T-helper 9 cell (primary cell): ENCODE measurements around the gene SLC7A6OS.
"Not testable (repeated sequence)": the region's sequence is repeated elsewhere in the genome, so short reads cannot be mapped to it uniquely, and the experiment has no call there.

ENCODE experiments used
- DNase-seq: peaks from one replicate; pipeline ENCODE4 v3.0.0-alpha.2; 2020

Gene SLC7A6OS

DNA sequence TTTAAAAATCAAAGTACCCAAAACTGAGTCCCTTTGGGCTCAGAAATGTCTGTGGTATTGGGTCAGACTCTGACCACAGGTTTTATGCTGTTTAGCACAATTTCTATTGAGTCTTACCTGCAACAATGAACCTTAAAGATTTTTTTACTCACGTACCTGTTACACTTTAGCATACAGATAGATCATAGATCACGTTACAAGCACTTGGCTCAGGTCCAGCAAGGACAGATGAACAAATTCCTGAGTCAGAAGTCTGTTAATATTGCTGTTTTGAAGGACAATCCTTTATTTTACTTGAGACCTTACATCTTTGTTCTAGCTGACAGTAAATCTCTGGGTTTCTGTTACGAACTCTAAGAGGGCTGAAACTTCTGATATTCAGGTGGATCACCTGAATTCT, 12.8 kb downstream of the SLC7A6OS start:
- DNase-seq, result no peak

- no peak for DNase-seq
These were observed 14.1 kb downstream of the SLC7A6OS start for GRCh38 chr16:68296693-68297092.

- no peak for DNase-seq
These were observed 14.5 kb downstream of the SLC7A6OS start for GRCh38 chr16:68296291-68296690.

DNA sequence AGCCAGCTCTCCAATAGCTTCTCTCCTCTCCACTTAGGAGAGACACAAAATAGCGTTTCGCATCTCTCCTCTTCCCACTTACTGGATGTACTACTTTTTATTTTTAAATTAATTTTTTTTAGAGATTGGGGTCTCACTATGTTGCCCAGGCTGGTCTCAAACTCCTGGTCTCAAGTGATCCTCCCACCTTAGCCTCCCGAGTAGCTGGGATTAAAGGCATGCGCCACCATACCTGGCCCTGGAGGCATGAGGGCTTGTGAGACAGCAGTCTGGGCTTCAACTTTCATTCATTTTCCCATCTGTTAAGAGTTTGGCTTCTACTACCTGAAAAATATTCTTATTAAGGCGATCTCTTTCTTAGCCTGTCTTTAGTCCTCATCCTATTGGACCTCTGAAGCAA, 18.3 kb downstream of the SLC7A6OS start:
- no peak for DNase-seq

- DNase-seq, result no peak
These were observed 19.5 kb downstream of the SLC7A6OS start for GRCh38 chr16:68291227-68291626.

- DNase-seq, result no peak
These were observed 20.3 kb downstream of the SLC7A6OS start for GRCh38 chr16:68290450-68290849.

GRCh38 chr16:68289621-68290329, 21.0 kb downstream of the SLC7A6OS start:
- DNase-seq, result peak; percentile 22

- DNase-seq, result no peak
These were observed 21.5 kb downstream of the SLC7A6OS start for GRCh38 chr16:68289202-68289601.

- DNase-seq, result not testable (repeated sequence)
These were observed 21.9 kb downstream of the SLC7A6OS start for GRCh38 chr16:68288796-68289195.

DNA sequence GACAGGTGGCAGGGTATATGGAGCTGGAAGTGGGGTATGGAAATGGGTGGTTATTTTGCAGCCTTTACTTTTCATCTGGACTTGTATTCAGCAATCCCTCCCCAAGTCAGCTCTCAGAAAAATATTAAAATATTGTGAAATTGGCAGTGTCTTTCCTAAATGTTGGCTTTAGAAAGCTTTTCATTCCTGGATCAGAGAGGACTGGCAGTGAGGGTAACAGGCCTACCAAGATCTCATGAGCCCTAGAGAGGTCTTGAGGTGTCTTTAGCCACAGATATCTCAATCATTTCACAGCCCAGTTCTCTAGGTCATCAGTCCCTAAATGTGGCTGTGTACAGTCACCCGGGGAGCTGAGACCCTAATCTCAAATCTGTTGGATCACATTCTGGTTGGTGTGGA, 22.5 kb downstream of the SLC7A6OS start:
- DNase-seq, result no peak

GRCh38 chr16:68287276-68288251, 23.2 kb downstream of the SLC7A6OS start:
- peak; percentile 27 for DNase-seq

GRCh38 chr16:68286153-68287074, 24.3 kb downstream of the SLC7A6OS start:
- DNase-seq, result no peak

GRCh38 chr16:68285683-68286082, 25.1 kb downstream of the SLC7A6OS start:
- DNase-seq, result no peak

DNA sequence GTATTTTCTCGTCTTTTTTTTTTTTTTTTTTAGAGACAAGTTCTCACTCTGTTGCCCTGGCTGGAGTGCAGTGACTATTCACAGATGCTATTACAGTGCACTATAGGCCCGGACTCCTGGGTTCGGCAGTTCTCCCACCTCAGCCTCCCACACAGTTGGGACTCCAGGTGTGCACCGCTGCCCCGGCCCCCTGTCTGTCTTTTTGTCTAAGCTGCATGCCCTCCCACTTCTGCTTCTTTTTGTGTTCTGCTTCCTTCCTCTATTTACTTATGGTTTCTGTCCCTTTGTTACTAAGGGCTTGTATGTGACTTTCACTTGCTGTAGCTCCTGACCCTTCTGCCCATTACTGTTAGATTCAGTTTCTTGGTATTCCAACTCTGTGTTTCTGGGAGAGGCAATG, 25.9 kb downstream of the SLC7A6OS start:
- no peak for DNase-seq

DNA sequence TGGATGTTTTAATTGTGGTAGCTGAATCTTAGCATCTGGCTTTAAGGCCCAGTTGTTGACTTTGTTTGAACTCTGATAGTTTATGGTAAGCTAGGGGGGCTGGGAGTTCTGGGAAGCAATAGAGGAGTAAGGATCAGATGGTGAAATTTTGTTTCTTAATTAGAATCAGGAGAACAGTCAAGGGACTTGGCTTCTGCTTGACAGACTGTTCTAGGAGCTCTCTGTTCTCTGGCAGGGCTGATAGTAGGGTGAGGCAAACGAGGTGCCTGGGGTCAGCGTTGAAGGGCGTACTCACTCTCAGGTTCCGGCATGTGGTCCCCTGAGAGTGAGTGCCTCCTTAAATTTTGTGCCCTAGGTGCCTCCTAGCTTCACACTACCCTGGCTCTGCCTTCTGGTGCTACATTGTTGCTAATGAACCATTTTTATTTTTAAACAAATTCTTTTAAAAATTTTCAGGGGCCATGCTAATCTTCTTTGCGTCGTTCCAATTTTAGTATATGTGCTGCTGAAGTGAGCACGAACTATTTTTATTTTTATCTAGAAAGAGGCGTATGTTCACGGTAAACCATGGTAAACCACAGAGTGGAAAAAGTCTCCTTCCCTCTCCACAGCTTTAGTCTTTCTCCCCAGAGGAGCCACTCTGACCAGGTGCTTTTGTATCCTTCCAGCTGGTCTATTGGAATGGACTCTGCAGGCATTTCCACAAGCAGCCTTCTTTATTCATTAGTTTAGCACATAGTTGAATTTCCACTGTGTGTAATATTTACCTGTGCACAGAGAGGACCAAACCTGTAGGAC, 26.7 kb downstream of the SLC7A6OS start:
- DNase-seq, result no peak

GRCh38 chr16:68283346-68283745, 27.4 kb downstream of the SLC7A6OS start:
- no peak for DNase-seq

DNA sequence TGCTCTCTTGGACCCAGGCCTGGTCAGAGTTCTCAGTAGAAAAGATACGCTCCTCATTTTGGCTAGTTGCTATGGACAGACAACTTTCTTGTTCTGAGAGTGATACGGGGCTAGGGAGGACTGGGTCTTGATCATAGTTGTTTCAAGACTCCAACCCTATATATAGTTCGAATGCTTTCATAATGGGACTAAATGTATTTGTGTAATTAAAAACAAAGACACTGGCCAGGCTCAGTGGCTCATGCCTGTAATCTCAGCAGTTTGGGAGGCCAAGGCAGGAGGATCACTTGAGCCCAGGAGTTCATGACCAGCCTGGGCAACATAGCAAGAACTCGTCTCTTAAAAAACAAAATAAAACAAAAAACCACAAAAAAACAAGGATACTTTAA, 28.7 kb downstream of the SLC7A6OS start:
- DNase-seq, result no peak

GRCh38 chr16:68281368-68282063, 29.2 kb downstream of the SLC7A6OS start:
- DNase-seq, result no peak

DNA sequence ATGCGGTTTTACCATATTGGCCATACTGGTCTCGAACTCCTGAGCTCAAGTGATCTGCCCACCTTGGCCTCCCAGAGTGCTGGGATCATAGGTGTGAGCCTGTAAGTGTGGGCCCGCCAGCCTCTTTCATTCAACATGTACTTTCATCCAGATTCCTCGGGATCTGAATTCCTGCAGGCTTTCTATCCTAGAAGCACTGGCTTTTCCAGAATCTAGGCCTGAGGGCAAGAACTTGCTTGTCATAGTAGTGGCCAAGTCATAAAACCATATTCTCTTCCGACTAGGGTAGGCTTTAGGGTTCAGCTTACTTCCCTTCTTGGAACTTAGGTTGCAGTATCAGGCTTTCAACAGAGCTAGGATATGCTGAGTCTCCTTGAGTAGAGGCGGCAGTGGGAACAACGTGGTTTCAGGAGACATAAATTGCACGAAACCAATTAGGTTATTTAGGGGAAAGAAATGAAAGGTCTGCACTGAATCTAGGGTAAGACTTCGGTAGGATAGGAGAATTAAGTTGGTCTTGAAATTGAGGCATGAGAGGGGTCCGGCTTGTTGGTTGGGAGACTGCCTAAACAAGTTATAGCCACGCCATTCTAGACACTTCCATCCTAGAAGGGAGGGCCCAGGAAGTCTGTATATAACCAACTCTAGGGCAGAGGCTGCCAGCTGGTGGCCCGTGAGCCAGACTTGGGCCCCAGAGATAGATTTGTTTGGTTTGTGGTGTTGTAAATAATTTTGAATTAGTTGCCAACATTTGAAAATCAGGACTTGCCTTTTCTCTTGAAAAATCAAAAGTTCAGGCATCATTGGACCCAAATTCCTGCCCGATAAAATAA, 30.8 kb downstream of the SLC7A6OS start:
- DNase-seq, result no peak

DNA sequence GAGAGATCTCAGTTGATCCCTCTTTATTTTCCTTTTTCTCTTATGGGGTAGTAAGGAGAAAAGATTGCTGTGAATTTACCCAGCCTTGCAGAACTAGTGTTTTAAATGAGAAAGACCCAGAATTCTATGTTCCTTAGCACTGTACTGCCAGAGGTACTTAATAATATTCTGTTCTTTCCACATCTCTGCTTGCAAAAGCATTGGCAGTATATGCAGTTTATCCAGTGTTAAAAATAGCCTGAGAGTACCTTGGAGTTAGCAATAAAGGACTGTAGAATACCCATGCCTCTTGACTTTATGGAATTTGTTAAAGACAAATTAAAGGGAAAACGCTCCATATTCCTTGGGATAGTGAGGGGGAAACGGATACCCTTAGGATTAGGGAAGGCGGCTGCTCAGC, 34.5 kb downstream of the SLC7A6OS start:
- no peak for DNase-seq
